K562 (cell line): ENCODE data around the gene TIMP3. TPM values are rescaled to one million over a fixed set of nuclear protein-coding genes. Genes with fewer than 3 reads are reported as not detected.

ENCODE experiments used
- ATAC-seq: fragments of 200-7000 bp; cut with Tn5 transposase; 3 replicates; pipeline ENCODE4 v1.9.1; 2020; ENCODE audit warnings: moderate library complexity
- BruUV-seq: library from RNA; stranded (reverse); fragments of 400-500 nt; replicated peaks from 2 replicates; lab custom pipeline; 2021; lab: Mats Ljungman, UMichigan
- CTCF ChIA-PET: fragments of 300-600 bp; formaldehyde crosslinking; extraction: SDS; loops from one replicate; lab custom pipeline; 2021; ENCODE audit warnings: low intra/inter-chr PET ratio; lab: Yijun Ruan, JAX
- POLR2A ChIA-PET: fragments of 300-600, 350-650 bp; sonication (Branson Sonifier 250); formaldehyde crosslinking; extraction: SDS; loops from one replicate; lab custom pipeline; 2021; ENCODE audit warnings: antibody characterized with exemption, inconsistent platforms; lab: Yijun Ruan, JAX
- DNase-seq, 4 experiments: peaks; one replicate each; pipeline versions ENCODE4 v3.0.0 to v3.0.0-alpha.2; 2011 to 2018; ENCODE audit warnings: low spot score in 3 of 4, mixed read lengths in 3 of 4; ENCODE audit errors: extremely low read depth in 1 of 4
- FAIRE-seq: peaks from 2 replicates; lab custom pipeline; 2011; peaks lifted over from hg19 to GRCh38; lab: Jason Lieb, UNC
- H2AFZ ChIP-seq: 2 replicates; pipeline ENCODE4 v1.6.0; 2011; ENCODE audit warnings: low read depth, low read length, control low read depth, inconsistent platforms
- H3K27ac ChIP-seq: fragments of 200-600 bp; 3 replicates; pipeline ENCODE4 v1.8.0; 2011; ENCODE audit warnings: low read depth, mild to moderate bottlenecking, control low read depth, inconsistent platforms, low read length, moderate library complexity, mixed read lengths; ENCODE audit errors: extremely low read depth
- H3K27me3 ChIP-seq, 2 experiments: fragments of 300-600 bp in 1 of 2; 2 replicates in 1 of 2; 3 replicates in 1 of 2; pipeline versions ENCODE4 v1.6.0 to v1.8.0; 2011; ENCODE audit warnings: inconsistent platforms in 2 of 2, low read length in 2 of 2, mild to moderate bottlenecking in 1 of 2, mixed read lengths in 1 of 2, moderate library complexity in 1 of 2; ENCODE audit not compliant: control insufficient read depth in 2 of 2, insufficient read depth in 2 of 2
- H3K36me3 ChIP-seq: fragments of 300-600 bp; 3 replicates; pipeline ENCODE4 v1.8.0; 2011; ENCODE audit warnings: mild to moderate bottlenecking, low read length, inconsistent platforms; ENCODE audit not compliant: control insufficient read depth, insufficient read depth
- H3K4me1 ChIP-seq, 2 experiments: fragments of 200-600 bp in 1 of 2; replicated peaks in 1 of 2; 2 replicates in 1 of 2; 3 replicates in 1 of 2; pipeline versions ENCODE4 v1.5.1 to v1.8.0; 2011; ENCODE audit warnings: inconsistent platforms in 2 of 2, low read length in 2 of 2, mild to moderate bottlenecking in 1 of 2, mixed read lengths in 1 of 2, moderate library complexity in 1 of 2; ENCODE audit not compliant: control insufficient read depth in 2 of 2, insufficient read depth in 2 of 2
- H3K4me2 ChIP-seq: 2 replicates; pipeline ENCODE4 v1.6.1; 2011; ENCODE audit warnings: low read length, control low read depth, inconsistent platforms, mixed read lengths; ENCODE audit not compliant: insufficient read depth
- H3K4me3 ChIP-seq: fragments of 200-600 bp; sonication (generic), shearing (Covaris generic); 2 replicates; pipeline ENCODE4 v1.5.1; 2016; ENCODE audit warnings: control low read depth, inconsistent platforms
- H3K79me2 ChIP-seq: fragments of 200-600 bp; 3 replicates; pipeline ENCODE4 v1.8.0; 2011; ENCODE audit warnings: low read length, inconsistent platforms; ENCODE audit not compliant: control insufficient read depth, insufficient read depth
- H3K9ac ChIP-seq, 2 experiments: 2 replicates each; pipeline versions ENCODE4 v1.6.0 to v1.6.1; 2011; ENCODE audit warnings: low read depth in 2 of 2, low read length in 2 of 2, control low read depth in 1 of 2, inconsistent platforms in 1 of 2, mild to moderate bottlenecking in 1 of 2, mixed read lengths in 1 of 2; ENCODE audit not compliant: insufficient read depth in 1 of 2
- H3K9me1 ChIP-seq: one replicate; pipeline ENCODE4 v1.6.0; 2011; ENCODE audit warnings: inconsistent platforms, mild to moderate bottlenecking, low read length, moderate library complexity; ENCODE audit not compliant: control insufficient read depth, insufficient read depth
- H3K9me3 ChIP-seq: replicated peaks from 2 replicates; pipeline ENCODE4 v1.5.1; 2011; ENCODE audit warnings: low read depth, low read length, inconsistent platforms; ENCODE audit not compliant: control insufficient read depth, insufficient read depth
- H4K20me1 ChIP-seq: replicated peaks from 2 replicates; pipeline ENCODE4 v1.6.1; 2011; ENCODE audit warnings: low read length, inconsistent platforms, mixed read lengths; ENCODE audit not compliant: control insufficient read depth, insufficient read depth
- CBX2 ChIP-seq: fragments of 200-600 bp; sonication (generic); IDR thresholded peaks from one replicate; pipeline ENCODE4 v1.6.1; 2012; ENCODE audit warnings: mild to moderate bottlenecking, low read length, inconsistent platforms; ENCODE audit not compliant: insufficient read depth, poor library complexity, severe bottlenecking
- ESRRB ChIP-seq: fragments of 250-450 bp; sonication (Bioruptor Pico); IDR thresholded peaks from 2 replicates; pipeline ENCODE4 v1.5.0; 2020; ENCODE audit warnings: mild to moderate bottlenecking, moderate library complexity, borderline replicate concordance
- FOXK1 ChIP-seq: sonication (generic); formaldehyde crosslinking; IDR thresholded peaks from 2 replicates; pipeline ENCODE4 v1.8.0; 2022; ENCODE audit warnings: missing genetic modification reagents, mild to moderate bottlenecking, borderline replicate concordance
- MXI1 ChIP-seq: IDR thresholded peaks from 2 replicates; pipeline ENCODE4 v1.6.1; 2011; ENCODE audit warnings: low read depth, mild to moderate bottlenecking, improper control_type of control experiment, low read length
- NR2C2 ChIP-seq, 2 experiments: fragments of 200-800 bp in 1 of 2; sonication (Bioruptor generic) in 1 of 2; sonication (generic) in 1 of 2; formaldehyde crosslinking in 1 of 2; IDR thresholded peaks; 2 replicates each; pipeline versions ENCODE4 v1.6.1 to v1.8.0; 2016 to 2022; ENCODE audit warnings: mild to moderate bottlenecking in 1 of 2, missing compliant biosample characterization in 1 of 2, missing genetic modification characterization in 1 of 2, missing genetic modification reagents in 1 of 2
- ZFX ChIP-seq: sonication (generic); formaldehyde crosslinking; IDR thresholded peaks from 2 replicates; pipeline ENCODE4 v1.8.0; 2022; ENCODE audit warnings: mild to moderate bottlenecking, missing genetic modification reagents, moderate library complexity
- ZNF717 ChIP-seq: fragments of 250-450 bp; sonication (Bioruptor Pico); IDR thresholded peaks from 2 replicates; pipeline ENCODE4 v1.5.0; 2021
- WGBS: fragments of 100-300 bp; shearing (Covaris generic); methylation state at CpG from one replicate; pipeline ENCODE4 v1.1.6; 2016; ENCODE audit warnings: low coverage, mixed read lengths; ENCODE audit not compliant: insufficient coverage; ENCODE audit errors: missing lambda C conversion rate; 5-methylcytosine and 5-hydroxymethylcytosine counted together
- in situ Hi-C: fragments of 300-500 bp; cut with MboI; formaldehyde crosslinking; loops from 4 replicates; pipeline ENCODE4 v1.15.0; 2018; ENCODE audit warnings: inconsistent platforms, mixed read lengths
- intact Hi-C: fragments of 100-400 bp; cut with micrococcal nuclease; formaldehyde crosslinking; loops from 2 replicates; pipeline ENCODE4 v1.14.2; 2022
- polyA plus RNA-seq, 8 experiments: library from polyadenylated mRNA; depleted of rRNA in 4 of 8; stranded (reverse) in 5 of 8; unstranded in 3 of 8; fragments of >200 nt; fragmentation: Nextera tagmentation in 2 of 8; fragmentation: Illumina TruSeq in 1 of 8; extraction: Ambion mirVana in 2 of 8; extraction: Trizol in 1 of 8; gene quantifications; 2 replicates each; pipeline versions ENCODE4 v1.2.1 to v1.2.3, GENCODE V29; 2011 to 2014; ENCODE audit warnings: inconsistent platforms in 1 of 8, missing spikeins in 1 of 8
- total RNA-seq, 7 experiments: library from RNA; depleted of rRNA in 6 of 7; stranded (reverse); fragments of >200 nt in 6 of 7; fragmentation: Illumina TruSeq in 2 of 7; extraction: Trizol in 2 of 7; gene quantifications; 2 replicates each; pipeline versions ENCODE4 v1.2.1 to v1.2.3, GENCODE V29; 2011 to 2021; ENCODE audit warnings: low replicate concordance in 1 of 7
- TF ChIP-seq, protein P1 (sequence below): sonication (generic); formaldehyde crosslinking; IDR thresholded peaks from 2 replicates; pipeline ENCODE4 v1.8.0; 2022; ENCODE audit warnings: mild to moderate bottlenecking, missing genetic modification reagents
- TF ChIP-seq, protein P2 (sequence below): fragments of 150-350 bp; conservative IDR thresholded peaks from 2 replicates; pipeline ENCODE4 v1.6.1; 2014; ENCODE audit warnings: low read length
- TF ChIP-seq, protein P3 (sequence below): fragments of 450-650 bp; formaldehyde crosslinking; IDR thresholded peaks from 2 replicates; pipeline ENCODE4 v1.4.0; 2022; ENCODE audit warnings: mild to moderate bottlenecking, moderate library complexity
- TF ChIP-seq, protein P4 (sequence below): fragments of 450-650 bp; conservative IDR thresholded peaks from 2 replicates; pipeline ENCODE4 v1.6.1; 2016; ENCODE audit warnings: missing genetic modification characterization, low read depth, mild to moderate bottlenecking, control low read depth, missing compliant biosample characterization

TIMP3 gene
- total and polyA plus RNA-seq, 9 of the 15 experiments (the other 6 are each of a cell fraction or from before 2014, with no cell fraction given), result 0.07 to 0.73 (median 0.18) TPM

- in situ Hi-C loops, result loop anchor here (5.0 kb wide), 1 partner anchor 150 kb away; no protein-coding TSS in a partner anchor
- POLR2A ChIA-PET, result interaction anchor here (0.9 kb wide), 1 partner anchor 140 kb away, joined by 3 read pairs; no protein-coding TSS in a partner anchor
- WGBS, result 39% methylated on average over 9 of the region's 9 CpGs
- no peak for TF ChIP-seq MXI1
- no peak for TF ChIP-seq ESRRB (CRISPR knock-in tag)
- TF ChIP-seq, protein P1, sequence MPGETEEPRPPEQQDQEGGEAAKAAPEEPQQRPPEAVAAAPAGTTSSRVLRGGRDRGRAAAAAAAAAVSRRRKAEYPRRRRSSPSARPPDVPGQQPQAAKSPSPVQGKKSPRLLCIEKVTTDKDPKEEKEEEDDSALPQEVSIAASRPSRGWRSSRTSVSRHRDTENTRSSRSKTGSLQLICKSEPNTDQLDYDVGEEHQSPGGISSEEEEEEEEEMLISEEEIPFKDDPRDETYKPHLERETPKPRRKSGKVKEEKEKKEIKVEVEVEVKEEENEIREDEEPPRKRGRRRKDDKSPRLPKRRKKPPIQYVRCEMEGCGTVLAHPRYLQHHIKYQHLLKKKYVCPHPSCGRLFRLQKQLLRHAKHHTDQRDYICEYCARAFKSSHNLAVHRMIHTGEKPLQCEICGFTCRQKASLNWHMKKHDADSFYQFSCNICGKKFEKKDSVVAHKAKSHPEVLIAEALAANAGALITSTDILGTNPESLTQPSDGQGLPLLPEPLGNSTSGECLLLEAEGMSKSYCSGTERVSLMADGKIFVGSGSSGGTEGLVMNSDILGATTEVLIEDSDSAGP (CRISPR knock-in tag), result no peak
- TF ChIP-seq, protein P2, sequence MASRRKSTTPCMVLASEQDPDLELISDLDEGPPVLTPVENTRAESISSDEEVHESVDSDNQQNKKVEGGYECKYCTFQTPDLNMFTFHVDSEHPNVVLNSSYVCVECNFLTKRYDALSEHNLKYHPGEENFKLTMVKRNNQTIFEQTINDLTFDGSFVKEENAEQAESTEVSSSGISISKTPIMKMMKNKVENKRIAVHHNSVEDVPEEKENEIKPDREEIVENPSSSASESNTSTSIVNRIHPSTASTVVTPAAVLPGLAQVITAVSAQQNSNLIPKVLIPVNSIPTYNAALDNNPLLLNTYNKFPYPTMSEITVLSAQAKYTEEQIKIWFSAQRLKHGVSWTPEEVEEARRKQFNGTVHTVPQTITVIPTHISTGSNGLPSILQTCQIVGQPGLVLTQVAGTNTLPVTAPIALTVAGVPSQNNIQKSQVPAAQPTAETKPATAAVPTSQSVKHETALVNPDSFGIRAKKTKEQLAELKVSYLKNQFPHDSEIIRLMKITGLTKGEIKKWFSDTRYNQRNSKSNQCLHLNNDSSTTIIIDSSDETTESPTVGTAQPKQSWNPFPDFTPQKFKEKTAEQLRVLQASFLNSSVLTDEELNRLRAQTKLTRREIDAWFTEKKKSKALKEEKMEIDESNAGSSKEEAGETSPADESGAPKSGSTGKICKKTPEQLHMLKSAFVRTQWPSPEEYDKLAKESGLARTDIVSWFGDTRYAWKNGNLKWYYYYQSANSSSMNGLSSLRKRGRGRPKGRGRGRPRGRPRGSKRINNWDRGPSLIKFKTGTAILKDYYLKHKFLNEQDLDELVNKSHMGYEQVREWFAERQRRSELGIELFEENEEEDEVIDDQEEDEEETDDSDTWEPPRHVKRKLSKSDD, result no peak
- TF ChIP-seq NR2C2 (CRISPR knock-in tag; IDR thresholded peaks at IDR 0.05), result no peak
- no peak for TF ChIP-seq NR2C2 (tag; IDR thresholded peaks at IDR 0.05)
- no peak for TF ChIP-seq FOXK1
- TF ChIP-seq ZNF717 (CRISPR knock-in tag), result no peak
- TF ChIP-seq, protein P3, sequence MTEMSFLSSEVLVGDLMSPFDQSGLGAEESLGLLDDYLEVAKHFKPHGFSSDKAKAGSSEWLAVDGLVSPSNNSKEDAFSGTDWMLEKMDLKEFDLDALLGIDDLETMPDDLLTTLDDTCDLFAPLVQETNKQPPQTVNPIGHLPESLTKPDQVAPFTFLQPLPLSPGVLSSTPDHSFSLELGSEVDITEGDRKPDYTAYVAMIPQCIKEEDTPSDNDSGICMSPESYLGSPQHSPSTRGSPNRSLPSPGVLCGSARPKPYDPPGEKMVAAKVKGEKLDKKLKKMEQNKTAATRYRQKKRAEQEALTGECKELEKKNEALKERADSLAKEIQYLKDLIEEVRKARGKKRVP, result no peak
- TF ChIP-seq, protein P4, sequence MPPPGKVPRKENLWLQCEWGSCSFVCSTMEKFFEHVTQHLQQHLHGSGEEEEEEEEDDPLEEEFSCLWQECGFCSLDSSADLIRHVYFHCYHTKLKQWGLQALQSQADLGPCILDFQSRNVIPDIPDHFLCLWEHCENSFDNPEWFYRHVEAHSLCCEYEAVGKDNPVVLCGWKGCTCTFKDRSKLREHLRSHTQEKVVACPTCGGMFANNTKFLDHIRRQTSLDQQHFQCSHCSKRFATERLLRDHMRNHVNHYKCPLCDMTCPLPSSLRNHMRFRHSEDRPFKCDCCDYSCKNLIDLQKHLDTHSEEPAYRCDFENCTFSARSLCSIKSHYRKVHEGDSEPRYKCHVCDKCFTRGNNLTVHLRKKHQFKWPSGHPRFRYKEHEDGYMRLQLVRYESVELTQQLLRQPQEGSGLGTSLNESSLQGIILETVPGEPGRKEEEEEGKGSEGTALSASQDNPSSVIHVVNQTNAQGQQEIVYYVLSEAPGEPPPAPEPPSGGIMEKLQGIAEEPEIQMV (tag), result no peak
- TF ChIP-seq CBX2, result no peak
- TF ChIP-seq ZFX, result no peak
Observed at GRCh38 chr22:32837142-32837541, 35.6 kb downstream of the TIMP3 start.

More at GRCh38 chr22:32837142-32837541, 35.6 kb downstream of the TIMP3 start:
- BruUV-seq, result no TSS peak
- Histone ChIP-seq H3K36me3 (no peaks in the 10 kb centered on the region), H3K4me3 (no peak overlapping the region), H3K4me1 (no peaks in the 10 kb centered on the region), H3K9me1 (no peaks in the 10 kb centered on the region), H3K9me3 (no peaks in the 10 kb centered on the region), H2AFZ (no peak overlapping the region), H3K27me3 (0 out of 5 replicates have a peak, but pooled peaks cover 0 to 3% of the 10 kb centered on the region in 2 experiments), H4K20me1 (no peaks in the 10 kb centered on the region), H3K4me2 (no peak overlapping the region), H3K79me2 (no peaks in the 10 kb centered on the region), H3K9ac (no peak overlapping the region), H3K27ac (no peak overlapping the region)
- no peak for DNase-seq
- no peak for ATAC-seq
- FAIRE-seq, result no peak
- intact Hi-C loops, result loop anchor here (5.0 kb wide), 1 partner anchor 45 kb away; no protein-coding TSS in a partner anchor
- CTCF ChIA-PET, result no interaction called here
